NT2/D1 (cell line): ENCODE measurements around the gene SLC32A1.

ENCODE experiments used
- YY1 ChIP-seq: IDR thresholded peaks from 2 replicates; pipeline ENCODE4 v1.6.1; 2011; ENCODE audit not compliant: insufficient read length, insufficient read depth
- ZNF274 ChIP-seq: IDR thresholded peaks from 2 replicates; pipeline ENCODE4 v1.6.1; 2011; ENCODE audit warnings: mild to moderate bottlenecking, low read depth, low read length

GRCh38 chr20:38728191-38728781 lies 4.0 kb downstream of the SLC32A1 start:
- TF ChIP-seq YY1 (no peak), ZNF274 (no peak)
